HepG2 (cell line): Measurements from ENCODE around the gene DHRS1. TPM values are rescaled to one million over a fixed set of nuclear protein-coding genes. Genes with fewer than 3 reads are reported as not detected.

Source experiments
- CEBPB ChIP-seq: IDR thresholded peaks from 2 replicates; pipeline ENCODE4 v1.6.1; 2011; ENCODE audit warnings: low read depth, low read length, improper control_type of control experiment, borderline replicate concordance
- CHD4 ChIP-seq: fragments of 200-600 bp; sonication (generic); IDR thresholded peaks from 2 replicates; pipeline ENCODE4 v1.7.0; 2017; ENCODE audit warnings: mild to moderate bottlenecking, low read length, borderline replicate concordance
- DR1 ChIP-seq: sonication (generic); formaldehyde crosslinking; IDR thresholded peaks from 2 replicates; pipeline ENCODE4 v1.8.0; 2021; ENCODE audit warnings: mild to moderate bottlenecking, missing genetic modification reagents, inconsistent platforms
- ERF ChIP-seq: IDR thresholded peaks from 2 replicates; pipeline ENCODE4 v1.6.1; 2018; ENCODE audit warnings: missing biosample characterization, missing genetic modification reagents
- POLR2A ChIP-seq, 2 experiments: IDR thresholded peaks; 2 replicates each; pipeline ENCODE4 v1.6.1; 2011; ENCODE audit warnings: low read depth in 2 of 2, low read length in 2 of 2, mild to moderate bottlenecking in 1 of 2, moderate library complexity in 1 of 2; ENCODE audit not compliant: insufficient read depth in 1 of 2
- RARA ChIP-seq: IDR thresholded peaks from 2 replicates; pipeline ENCODE4 v1.6.1; 2016; ENCODE audit warnings: missing genetic modification reagents, missing compliant biosample characterization
- RFX1 ChIP-seq: fragments of 450-650 bp; IDR thresholded peaks from 2 replicates; pipeline ENCODE4 v1.6.1; 2017
- SMC3 ChIP-seq: IDR thresholded peaks from 2 replicates; pipeline ENCODE4 v1.6.1; 2011; ENCODE audit warnings: low read length, improper control_type of control experiment
- SOX5 ChIP-seq: IDR thresholded peaks from 2 replicates; pipeline ENCODE4 v1.6.1; 2016; ENCODE audit warnings: borderline replicate concordance
- SP140L ChIP-seq: sonication (generic); formaldehyde crosslinking; IDR thresholded peaks from 2 replicates; pipeline ENCODE4 v1.4.0; 2020; ENCODE audit warnings: missing genetic modification reagents, borderline replicate concordance
- TAF1 ChIP-seq: sonication (generic); formaldehyde crosslinking; IDR thresholded peaks from 2 replicates; pipeline ENCODE4 v1.4.0; 2020; ENCODE audit warnings: missing genetic modification reagents
- ZFP36 ChIP-seq: fragments of 150-350 bp; IDR thresholded peaks from 2 replicates; pipeline ENCODE4 v1.6.1; 2018; ENCODE audit warnings: borderline replicate concordance, low read length, low read depth; ENCODE audit not compliant: partially characterized antibody
- ZMAT3 ChIP-seq: sonication (generic); formaldehyde crosslinking; conservative IDR thresholded peaks from 2 replicates; pipeline ENCODE4 v1.7.0; 2021; ENCODE audit warnings: missing genetic modification reagents
- ZNF138 ChIP-seq: sonication (generic); formaldehyde crosslinking; IDR thresholded peaks from 2 replicates; pipeline ENCODE4 v1.5.0; 2020; ENCODE audit warnings: mild to moderate bottlenecking, low read depth, missing genetic modification reagents
- ZNF207 ChIP-seq: fragments of 450-650 bp; IDR thresholded peaks from 2 replicates; pipeline ENCODE4 v1.6.1; 2016; ENCODE audit warnings: antibody characterized with exemption, borderline replicate concordance
- ZNF296 ChIP-seq: sonication (generic); formaldehyde crosslinking; conservative IDR thresholded peaks from 2 replicates; pipeline ENCODE4 v1.5.0; 2020; ENCODE audit warnings: mild to moderate bottlenecking, missing genetic modification reagents
- ZNF552 ChIP-seq: sonication (generic); formaldehyde crosslinking; IDR thresholded peaks from 2 replicates; pipeline ENCODE4 v1.9.0; 2022; ENCODE audit warnings: missing genetic modification reagents, mild to moderate bottlenecking, borderline replicate concordance
- polyA plus RNA-seq, 8 experiments: library from polyadenylated mRNA; depleted of rRNA in 3 of 8; stranded (reverse) in 7 of 8; unstranded in 1 of 8; fragments of >200 nt; fragmentation: Illumina TruSeq in 4 of 8; extraction: Trizol in 4 of 8; gene quantifications; 2 replicates each; pipeline versions ENCODE4 v1.2.1 to v1.2.3, GENCODE V29; 2011 to 2016; ENCODE audit warnings: low read depth in 4 of 8, missing spikeins in 1 of 8, mixed read lengths in 1 of 8; ENCODE audit not compliant: insufficient read depth in 1 of 8
- total RNA-seq, 5 experiments: library from RNA; depleted of rRNA; stranded (reverse); fragments of >200 nt; fragmentation: Illumina TruSeq; extraction: Trizol; gene quantifications; 2 replicates each; pipeline ENCODE4 v1.2.3, GENCODE V29; 2016; ENCODE audit warnings: low read depth in 1 of 5
- TF ChIP-seq, protein P1 (sequence below): sonication (generic); formaldehyde crosslinking; IDR thresholded peaks from 2 replicates; pipeline ENCODE4 v1.4.0; 2020; ENCODE audit warnings: mild to moderate bottlenecking, missing genetic modification reagents
- TF ChIP-seq, protein P2 (sequence below): sonication (generic); formaldehyde crosslinking; IDR thresholded peaks from 2 replicates; pipeline ENCODE4 v1.4.0; 2020; ENCODE audit warnings: missing genetic modification reagents, borderline replicate concordance
- TF ChIP-seq, protein P3 (sequence below): sonication (generic); formaldehyde crosslinking; IDR thresholded peaks from 2 replicates; pipeline ENCODE4 v1.4.0; 2020; ENCODE audit warnings: missing genetic modification reagents, low read depth, mild to moderate bottlenecking, borderline replicate concordance
- TF ChIP-seq, protein P4 (sequence below): sonication (generic); formaldehyde crosslinking; IDR thresholded peaks from 2 replicates; pipeline ENCODE4 v1.4.0; 2020; ENCODE audit warnings: missing genetic modification reagents

Gene DHRS1
- total and polyA plus RNA-seq, 2 of the 13 experiments (the other 11 are each of a cell fraction or from before 2014, with no cell fraction given) = 49.8 to 60.8 TPM

DNA sequence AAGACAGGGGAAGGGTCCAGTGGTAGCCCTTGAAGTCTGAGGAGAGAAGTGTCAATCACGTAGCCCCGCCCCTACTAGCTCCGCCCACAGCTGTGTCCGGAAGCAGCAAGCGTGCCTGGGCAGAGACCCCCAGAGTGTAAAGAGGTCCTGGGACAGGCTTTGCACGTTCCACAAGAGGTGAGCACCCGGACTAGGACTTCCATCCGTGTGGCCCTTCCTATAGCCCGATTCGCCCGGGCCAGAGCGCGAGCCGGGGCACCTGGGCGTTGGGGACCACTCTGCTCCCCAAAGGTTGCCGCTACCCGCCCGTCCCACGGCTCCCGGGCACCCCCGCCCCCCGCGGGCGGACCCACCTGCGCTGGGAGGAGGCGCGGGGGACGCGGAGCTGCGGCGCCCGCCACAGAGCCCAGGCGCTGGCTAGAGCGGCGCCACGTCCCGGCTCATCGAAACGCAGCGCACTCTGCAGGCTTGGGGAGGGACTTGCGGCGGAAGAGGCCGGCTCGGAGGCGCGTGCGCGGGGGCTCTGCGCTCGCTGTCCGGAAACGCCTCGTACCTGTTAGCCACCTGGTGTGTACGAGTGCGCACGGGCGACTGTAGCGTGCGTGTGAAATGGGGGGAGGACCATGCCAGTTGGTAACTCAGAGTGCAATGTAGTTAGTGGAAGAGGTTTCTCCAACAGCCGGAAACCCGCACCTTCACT, 28.3 kb downstream of the DHRS1 start, which contains the start of gene RABGGTA (continued):
- TF ChIP-seq SOX5 (CRISPR knock-in tag) = peak; percentile 89
- no peak for TF ChIP-seq CEBPB
- peak; percentile 90; the same call in 1 of the 2 replicates for TF ChIP-seq DR1 (CRISPR knock-in tag)
- TF ChIP-seq, protein P1, sequence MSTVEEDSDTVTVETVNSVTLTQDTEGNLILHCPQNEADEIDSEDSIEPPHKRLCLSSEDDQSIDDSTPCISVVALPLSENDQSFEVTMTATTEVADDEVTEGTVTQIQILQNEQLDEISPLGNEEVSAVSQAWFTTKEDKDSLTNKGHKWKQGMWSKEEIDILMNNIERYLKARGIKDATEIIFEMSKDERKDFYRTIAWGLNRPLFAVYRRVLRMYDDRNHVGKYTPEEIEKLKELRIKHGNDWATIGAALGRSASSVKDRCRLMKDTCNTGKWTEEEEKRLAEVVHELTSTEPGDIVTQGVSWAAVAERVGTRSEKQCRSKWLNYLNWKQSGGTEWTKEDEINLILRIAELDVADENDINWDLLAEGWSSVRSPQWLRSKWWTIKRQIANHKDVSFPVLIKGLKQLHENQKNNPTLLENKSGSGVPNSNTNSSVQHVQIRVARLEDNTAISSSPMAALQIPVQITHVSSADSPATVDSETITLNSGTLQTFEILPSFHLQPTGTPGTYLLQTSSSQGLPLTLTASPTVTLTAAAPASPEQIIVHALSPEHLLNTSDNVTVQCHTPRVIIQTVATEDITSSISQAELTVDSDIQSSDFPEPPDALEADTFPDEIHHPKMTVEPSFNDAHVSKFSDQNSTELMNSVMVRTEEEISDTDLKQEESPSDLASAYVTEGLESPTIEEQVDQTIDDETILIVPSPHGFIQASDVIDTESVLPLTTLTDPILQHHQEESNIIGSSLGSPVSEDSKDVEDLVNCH (CRISPR knock-in tag) = no peak; the same call in 1 of the 2 replicates
- TF ChIP-seq ERF = peak; percentile 100
- TF ChIP-seq POLR2A (IDR thresholded peaks at IDR 0.05; ENCODE audit: insufficient read depth in 1 of 2, low read depth in 2 of 2, low read length in 2 of 2) = peak in 1 of 2 experiments; percentile 96; a peak in 2 of 4 replicates
- TF ChIP-seq, protein P2, sequence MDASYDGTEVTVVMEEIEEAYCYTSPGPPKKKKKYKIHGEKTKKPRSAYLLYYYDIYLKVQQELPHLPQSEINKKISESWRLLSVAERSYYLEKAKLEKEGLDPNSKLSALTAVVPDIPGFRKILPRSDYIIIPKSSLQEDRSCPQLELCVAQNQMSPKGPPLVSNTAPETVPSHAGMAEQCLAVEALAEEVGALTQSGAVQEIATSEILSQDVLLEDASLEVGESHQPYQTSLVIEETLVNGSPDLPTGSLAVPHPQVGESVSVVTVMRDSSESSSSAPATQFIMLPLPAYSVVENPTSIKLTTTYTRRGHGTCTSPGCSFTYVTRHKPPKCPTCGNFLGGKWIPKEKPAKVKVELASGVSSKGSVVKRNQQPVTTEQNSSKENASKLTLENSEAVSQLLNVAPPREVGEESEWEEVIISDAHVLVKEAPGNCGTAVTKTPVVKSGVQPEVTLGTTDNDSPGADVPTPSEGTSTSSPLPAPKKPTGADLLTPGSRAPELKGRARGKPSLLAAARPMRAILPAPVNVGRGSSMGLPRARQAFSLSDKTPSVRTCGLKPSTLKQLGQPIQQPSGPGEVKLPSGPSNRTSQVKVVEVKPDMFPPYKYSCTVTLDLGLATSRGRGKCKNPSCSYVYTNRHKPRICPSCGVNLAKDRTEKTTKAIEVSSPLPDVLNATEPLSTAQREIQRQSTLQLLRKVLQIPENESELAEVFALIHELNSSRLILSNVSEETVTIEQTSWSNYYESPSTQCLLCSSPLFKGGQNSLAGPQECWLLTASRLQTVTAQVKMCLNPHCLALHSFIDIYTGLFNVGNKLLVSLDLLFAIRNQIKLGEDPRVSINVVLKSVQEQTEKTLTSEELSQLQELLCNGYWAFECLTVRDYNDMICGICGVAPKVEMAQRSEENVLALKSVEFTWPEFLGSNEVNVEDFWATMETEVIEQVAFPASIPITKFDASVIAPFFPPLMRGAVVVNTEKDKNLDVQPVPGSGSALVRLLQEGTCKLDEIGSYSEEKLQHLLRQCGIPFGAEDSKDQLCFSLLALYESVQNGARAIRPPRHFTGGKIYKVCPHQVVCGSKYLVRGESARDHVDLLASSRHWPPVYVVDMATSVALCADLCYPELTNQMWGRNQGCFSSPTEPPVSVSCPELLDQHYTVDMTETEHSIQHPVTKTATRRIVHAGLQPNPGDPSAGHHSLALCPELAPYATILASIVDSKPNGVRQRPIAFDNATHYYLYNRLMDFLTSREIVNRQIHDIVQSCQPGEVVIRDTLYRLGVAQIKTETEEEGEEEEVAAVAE (CRISPR knock-in tag) = peak; percentile 89
- TF ChIP-seq TAF1 = peak; percentile 90
- TF ChIP-seq ZNF207 = no peak
- peak; percentile 60 for TF ChIP-seq RARA (CRISPR knock-in tag)
- TF ChIP-seq SP140L (CRISPR knock-in tag) = peak; percentile 94
- no peak for TF ChIP-seq ZFP36
- TF ChIP-seq RFX1 = no peak
- TF ChIP-seq ZNF296 (CRISPR knock-in tag) = peak; percentile 95
- TF ChIP-seq, protein P3, sequence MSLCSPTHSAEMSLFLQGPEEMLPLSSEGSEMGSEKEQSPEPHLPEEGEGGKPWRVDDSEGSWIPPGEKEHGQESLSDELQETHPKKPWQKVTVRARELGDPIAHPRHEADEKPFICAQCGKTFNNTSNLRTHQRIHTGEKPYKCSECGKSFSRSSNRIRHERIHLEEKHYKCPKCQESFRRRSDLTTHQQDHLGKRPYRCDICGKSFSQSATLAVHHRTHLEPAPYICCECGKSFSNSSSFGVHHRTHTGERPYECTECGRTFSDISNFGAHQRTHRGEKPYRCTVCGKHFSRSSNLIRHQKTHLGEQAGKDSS (CRISPR knock-in tag) = peak; percentile 99
- TF ChIP-seq CHD4 = no peak
- TF ChIP-seq, protein P4, sequence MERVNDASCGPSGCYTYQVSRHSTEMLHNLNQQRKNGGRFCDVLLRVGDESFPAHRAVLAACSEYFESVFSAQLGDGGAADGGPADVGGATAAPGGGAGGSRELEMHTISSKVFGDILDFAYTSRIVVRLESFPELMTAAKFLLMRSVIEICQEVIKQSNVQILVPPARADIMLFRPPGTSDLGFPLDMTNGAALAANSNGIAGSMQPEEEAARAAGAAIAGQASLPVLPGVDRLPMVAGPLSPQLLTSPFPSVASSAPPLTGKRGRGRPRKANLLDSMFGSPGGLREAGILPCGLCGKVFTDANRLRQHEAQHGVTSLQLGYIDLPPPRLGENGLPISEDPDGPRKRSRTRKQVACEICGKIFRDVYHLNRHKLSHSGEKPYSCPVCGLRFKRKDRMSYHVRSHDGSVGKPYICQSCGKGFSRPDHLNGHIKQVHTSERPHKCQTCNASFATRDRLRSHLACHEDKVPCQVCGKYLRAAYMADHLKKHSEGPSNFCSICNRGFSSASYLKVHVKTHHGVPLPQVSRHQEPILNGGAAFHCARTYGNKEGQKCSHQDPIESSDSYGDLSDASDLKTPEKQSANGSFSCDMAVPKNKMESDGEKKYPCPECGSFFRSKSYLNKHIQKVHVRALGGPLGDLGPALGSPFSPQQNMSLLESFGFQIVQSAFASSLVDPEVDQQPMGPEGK (CRISPR knock-in tag) = peak; percentile 94
- TF ChIP-seq ZNF552 (CRISPR knock-in tag) = peak; percentile 98
- peak; percentile 98 for TF ChIP-seq ZNF138 (CRISPR knock-in tag)
- peak; percentile 100 for TF ChIP-seq ZMAT3 (CRISPR knock-in tag)
- TF ChIP-seq SMC3 = peak; percentile 26; the same call in 1 of the 2 replicates
